ENCODE data around the gene KLF6.

DNA sequence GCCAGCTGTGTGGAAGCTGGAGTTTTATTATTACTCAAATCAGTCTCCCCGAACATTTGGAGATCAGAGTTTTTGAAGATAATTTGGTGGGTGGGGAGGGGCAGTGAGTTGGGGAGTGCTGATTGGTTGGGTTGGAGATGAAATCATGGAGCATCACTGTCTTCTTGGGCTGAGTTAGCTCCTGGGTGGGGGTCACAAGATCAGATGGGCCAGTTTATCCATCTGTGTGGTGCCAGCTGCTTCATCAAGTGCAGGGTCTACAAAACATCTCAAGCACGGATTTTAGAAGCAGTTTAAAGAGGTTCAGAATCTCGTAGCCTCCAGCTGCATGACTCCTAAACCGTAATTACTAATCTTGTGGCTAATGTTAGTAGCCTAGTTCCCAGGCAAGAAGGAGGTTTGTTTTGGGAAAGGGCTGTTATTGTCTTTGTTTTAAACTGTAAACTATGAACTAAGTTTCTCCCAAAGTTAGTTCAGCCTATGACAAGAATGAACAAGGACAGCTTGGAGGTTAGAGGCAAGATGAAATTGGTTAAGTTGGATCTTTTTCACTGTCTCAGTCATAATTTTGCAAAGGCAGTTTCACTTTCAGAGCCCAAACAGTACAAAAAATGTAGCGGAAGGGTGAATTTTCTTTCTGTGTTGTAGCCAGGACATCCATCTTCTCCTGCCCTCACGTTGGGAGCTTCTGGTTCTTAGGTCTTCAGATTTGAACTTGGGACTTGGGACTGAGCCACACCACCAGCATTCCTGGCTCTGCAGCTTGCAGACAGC, 43.1 kb downstream of the KLF6 start:
- TF ChIP-seq, protein P1, sequence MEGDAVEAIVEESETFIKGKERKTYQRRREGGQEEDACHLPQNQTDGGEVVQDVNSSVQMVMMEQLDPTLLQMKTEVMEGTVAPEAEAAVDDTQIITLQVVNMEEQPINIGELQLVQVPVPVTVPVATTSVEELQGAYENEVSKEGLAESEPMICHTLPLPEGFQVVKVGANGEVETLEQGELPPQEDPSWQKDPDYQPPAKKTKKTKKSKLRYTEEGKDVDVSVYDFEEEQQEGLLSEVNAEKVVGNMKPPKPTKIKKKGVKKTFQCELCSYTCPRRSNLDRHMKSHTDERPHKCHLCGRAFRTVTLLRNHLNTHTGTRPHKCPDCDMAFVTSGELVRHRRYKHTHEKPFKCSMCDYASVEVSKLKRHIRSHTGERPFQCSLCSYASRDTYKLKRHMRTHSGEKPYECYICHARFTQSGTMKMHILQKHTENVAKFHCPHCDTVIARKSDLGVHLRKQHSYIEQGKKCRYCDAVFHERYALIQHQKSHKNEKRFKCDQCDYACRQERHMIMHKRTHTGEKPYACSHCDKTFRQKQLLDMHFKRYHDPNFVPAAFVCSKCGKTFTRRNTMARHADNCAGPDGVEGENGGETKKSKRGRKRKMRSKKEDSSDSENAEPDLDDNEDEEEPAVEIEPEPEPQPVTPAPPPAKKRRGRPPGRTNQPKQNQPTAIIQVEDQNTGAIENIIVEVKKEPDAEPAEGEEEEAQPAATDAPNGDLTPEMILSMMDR (IDR thresholded peaks at IDR 0.05; ENCODE audit: insufficient read depth, low read length, poor library complexity, severe bottlenecking), result no peak
- TF ChIP-seq EZH2phosphoT487 (conservative IDR thresholded peaks at IDR 0.05; ENCODE audit: low read length), result no peak
